GM23338 (cell line): ENCODE data around the gene PRSS48. TPM values are rescaled to one million over a fixed set of nuclear protein-coding genes. Genes with fewer than 3 reads are reported as not detected.

ENCODE experiments used
- ATAC-seq: fragments of 200-7000 bp; cut with Tn5 transposase; 3 replicates; pipeline ENCODE4 v1.9.1; 2020
- DNase-seq: peaks from one replicate; pipeline ENCODE4 v3.0.0-alpha.2; 2015; ENCODE audit warnings: low spot score
- H2AFZ ChIP-seq: fragments of 200-600 bp; sonication (generic); 2 replicates; pipeline ENCODE4 v1.8.0; 2016; ENCODE audit warnings: antibody characterized with exemption, mild to moderate bottlenecking, moderate library complexity
- H3F3A ChIP-seq: fragments of 200-600 bp; sonication (generic); replicated peaks from 2 replicates; pipeline ENCODE4 v1.8.0; 2017; ENCODE audit warnings: antibody characterized with exemption, mixed run types, low read depth
- H3K27ac ChIP-seq: fragments of 200-600 bp; sonication (generic); 2 replicates; pipeline ENCODE4 v1.6.1; 2016; ENCODE audit warnings: low read depth
- H3K27me3 ChIP-seq: fragments of 200-600 bp; sonication (generic); 2 replicates; pipeline ENCODE4 v1.8.0; 2016; ENCODE audit warnings: mild to moderate bottlenecking, mixed run types, moderate library complexity; ENCODE audit not compliant: insufficient read depth
- H3K36me3 ChIP-seq: fragments of 200-600 bp; sonication (generic); 2 replicates; pipeline ENCODE4 v1.8.0; 2016; ENCODE audit warnings: mild to moderate bottlenecking; ENCODE audit not compliant: insufficient read depth
- H3K4me1 ChIP-seq: fragments of 200-600 bp; sonication (generic); 2 replicates; pipeline ENCODE4 v1.8.0; 2016; ENCODE audit warnings: mild to moderate bottlenecking, moderate library complexity; ENCODE audit not compliant: insufficient read depth
- H3K4me2 ChIP-seq: fragments of 200-600 bp; sonication (generic); 2 replicates; pipeline ENCODE4 v1.7.1; 2017; ENCODE audit warnings: mixed run types
- H3K4me3 ChIP-seq: fragments of 200-600 bp; sonication (generic); 2 replicates; pipeline ENCODE4 v1.6.1; 2016; ENCODE audit warnings: mixed run types
- H3K79me2 ChIP-seq: fragments of 200-600 bp; sonication (generic); replicated peaks from 2 replicates; pipeline ENCODE4 v1.8.0; 2017; ENCODE audit warnings: mild to moderate bottlenecking; ENCODE audit not compliant: insufficient read depth
- H3K9me2 ChIP-seq: fragments of 200-600 bp; sonication (generic); 2 replicates; pipeline ENCODE4 v1.8.0; 2017; ENCODE audit not compliant: insufficient read depth
- H4K20me1 ChIP-seq: fragments of 200-600 bp; sonication (generic); replicated peaks from 2 replicates; pipeline ENCODE4 v1.8.0; 2017; ENCODE audit warnings: mild to moderate bottlenecking; ENCODE audit not compliant: insufficient read depth
- H3K27ac Mint-ChIP-seq: 2 replicates; pipeline ENCODE4 v1.8.0; 2020; ENCODE audit warnings: inconsistent platforms, mild to moderate bottlenecking, moderate library complexity, mixed read lengths
- H3K27me3 Mint-ChIP-seq: 3 replicates; pipeline ENCODE4 v1.8.0; 2022; ENCODE audit warnings: low read depth, mild to moderate bottlenecking, moderate library complexity, mixed read lengths, inconsistent platforms; ENCODE audit not compliant: insufficient read depth, poor library complexity
- H3K36me3 Mint-ChIP-seq: 3 replicates; pipeline ENCODE4 v1.8.0; 2021; ENCODE audit warnings: low read depth, mild to moderate bottlenecking, inconsistent platforms, moderate library complexity, mixed read lengths
- H3K4me1 Mint-ChIP-seq: 3 replicates; pipeline ENCODE4 v1.8.0; 2020; ENCODE audit warnings: mild to moderate bottlenecking, inconsistent platforms, mixed read lengths
- H3K4me3 Mint-ChIP-seq: 3 replicates; pipeline ENCODE4 v1.8.0; 2021; ENCODE audit warnings: moderate library complexity, mild to moderate bottlenecking, inconsistent platforms, mixed read lengths
- H3K9me3 Mint-ChIP-seq: 3 replicates; pipeline ENCODE4 v1.8.0; 2020; ENCODE audit warnings: moderate library complexity, mild to moderate bottlenecking, inconsistent platforms, mixed read lengths
- CREB1 ChIP-seq: fragments of 250-450 bp; sonication (Bioruptor Pico); IDR thresholded peaks from 2 replicates; pipeline ENCODE4 v1.5.0; 2020; ENCODE audit warnings: low read depth, mild to moderate bottlenecking, moderate library complexity
- CTCF ChIP-seq, 2 experiments: fragments of 200-600 bp in 1 of 2; sonication (generic) in 1 of 2; conservative IDR thresholded peaks; 2 replicates each; pipeline versions ENCODE4 v1.5.1 to v1.6.1; 2016 to 2017; ENCODE audit warnings: antibody characterized with exemption in 2 of 2, low read depth in 2 of 2, mild to moderate bottlenecking in 2 of 2, moderate library complexity in 1 of 2
- ETS1 ChIP-seq: IDR thresholded peaks from 2 replicates; pipeline ENCODE4 v1.6.1; 2016; ENCODE audit warnings: antibody characterized with exemption
- EZH2 ChIP-seq: fragments of 200-600 bp; sonication (generic); IDR thresholded peaks from one replicate; pipeline ENCODE4 v1.8.0; 2017; ENCODE audit warnings: antibody characterized with exemption, mild to moderate bottlenecking, low read depth; ENCODE audit not compliant: unreplicated experiment
- EZH2phosphoT487 ChIP-seq: fragments of 200-600 bp; sonication (generic); IDR thresholded peaks from one replicate; pipeline ENCODE4 v1.8.1; 2018; ENCODE audit warnings: antibody characterized with exemption; ENCODE audit not compliant: unreplicated experiment
- JUNB ChIP-seq: IDR thresholded peaks from one replicate; pipeline ENCODE4 v1.6.1; 2016; ENCODE audit warnings: antibody characterized with exemption; ENCODE audit not compliant: unreplicated experiment
- POLR2AphosphoS5 ChIP-seq: IDR thresholded peaks from 2 replicates; pipeline ENCODE4 v1.6.1; 2016; ENCODE audit warnings: antibody characterized with exemption, low read depth
- REST ChIP-seq: IDR thresholded peaks from one replicate; pipeline ENCODE4 v1.6.1; 2018; ENCODE audit warnings: antibody characterized with exemption; ENCODE audit not compliant: unreplicated experiment
- STAT1 ChIP-seq: IDR thresholded peaks from one replicate; pipeline ENCODE4 v1.6.1; 2016; ENCODE audit warnings: antibody characterized with exemption; ENCODE audit not compliant: unreplicated experiment
- ZNF114 ChIP-seq: fragments of 250-450 bp; sonication (Bioruptor Pico); IDR thresholded peaks from 2 replicates; pipeline ENCODE4 v1.5.0; 2020; ENCODE audit warnings: mild to moderate bottlenecking, moderate library complexity
- ZNF331 ChIP-seq: fragments of 250-450 bp; sonication (Bioruptor Pico); IDR thresholded peaks from 2 replicates; pipeline ENCODE4 v1.5.0; 2020; ENCODE audit warnings: low read depth, mild to moderate bottlenecking, moderate library complexity
- polyA plus RNA-seq: library from polyadenylated mRNA; unstranded; fragments of >200 nt; fragmentation: Nextera tagmentation; extraction: Ambion mirVana; gene quantifications from 2 replicates; pipeline ENCODE4 v1.2.1, GENCODE V29; 2016
- total RNA-seq: library from RNA; depleted of rRNA; stranded (reverse); fragments of >200 nt; shearing (Covaris generic); gene quantifications from 2 replicates; pipeline ENCODE4 v1.2.3, GENCODE V29; 2014
- TF ChIP-seq, protein P1 (sequence below): fragments of 250-450 bp; sonication (Bioruptor Pico); IDR thresholded peaks from 2 replicates; pipeline ENCODE4 v1.5.0; 2020; ENCODE audit warnings: mild to moderate bottlenecking, moderate library complexity

PRSS48 gene
- total and polyA plus RNA-seq, 2 experiments from 2014 or later: 0.36 TPM; not detected in 1

DNA sequence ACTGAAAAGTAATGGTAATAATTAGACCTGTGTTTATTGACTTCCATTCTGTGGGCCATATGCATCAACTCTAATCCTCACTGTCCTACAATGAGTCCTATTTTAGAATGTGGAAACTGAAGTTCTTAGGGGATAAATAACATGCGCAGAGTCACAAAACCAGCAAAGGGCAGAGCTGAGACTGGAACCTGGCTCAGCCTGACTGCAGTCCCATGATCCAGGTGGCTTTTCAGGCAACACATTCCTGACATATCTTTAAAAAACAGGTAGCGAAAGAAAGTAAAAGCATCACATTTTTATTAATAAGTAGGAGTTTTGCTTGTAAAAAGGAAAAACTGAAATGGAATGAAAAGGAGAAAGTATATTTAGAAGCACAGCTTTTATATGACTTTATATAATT, 34.7 kb upstream of the PRSS48 start (continued):
- TF ChIP-seq, protein P1, sequence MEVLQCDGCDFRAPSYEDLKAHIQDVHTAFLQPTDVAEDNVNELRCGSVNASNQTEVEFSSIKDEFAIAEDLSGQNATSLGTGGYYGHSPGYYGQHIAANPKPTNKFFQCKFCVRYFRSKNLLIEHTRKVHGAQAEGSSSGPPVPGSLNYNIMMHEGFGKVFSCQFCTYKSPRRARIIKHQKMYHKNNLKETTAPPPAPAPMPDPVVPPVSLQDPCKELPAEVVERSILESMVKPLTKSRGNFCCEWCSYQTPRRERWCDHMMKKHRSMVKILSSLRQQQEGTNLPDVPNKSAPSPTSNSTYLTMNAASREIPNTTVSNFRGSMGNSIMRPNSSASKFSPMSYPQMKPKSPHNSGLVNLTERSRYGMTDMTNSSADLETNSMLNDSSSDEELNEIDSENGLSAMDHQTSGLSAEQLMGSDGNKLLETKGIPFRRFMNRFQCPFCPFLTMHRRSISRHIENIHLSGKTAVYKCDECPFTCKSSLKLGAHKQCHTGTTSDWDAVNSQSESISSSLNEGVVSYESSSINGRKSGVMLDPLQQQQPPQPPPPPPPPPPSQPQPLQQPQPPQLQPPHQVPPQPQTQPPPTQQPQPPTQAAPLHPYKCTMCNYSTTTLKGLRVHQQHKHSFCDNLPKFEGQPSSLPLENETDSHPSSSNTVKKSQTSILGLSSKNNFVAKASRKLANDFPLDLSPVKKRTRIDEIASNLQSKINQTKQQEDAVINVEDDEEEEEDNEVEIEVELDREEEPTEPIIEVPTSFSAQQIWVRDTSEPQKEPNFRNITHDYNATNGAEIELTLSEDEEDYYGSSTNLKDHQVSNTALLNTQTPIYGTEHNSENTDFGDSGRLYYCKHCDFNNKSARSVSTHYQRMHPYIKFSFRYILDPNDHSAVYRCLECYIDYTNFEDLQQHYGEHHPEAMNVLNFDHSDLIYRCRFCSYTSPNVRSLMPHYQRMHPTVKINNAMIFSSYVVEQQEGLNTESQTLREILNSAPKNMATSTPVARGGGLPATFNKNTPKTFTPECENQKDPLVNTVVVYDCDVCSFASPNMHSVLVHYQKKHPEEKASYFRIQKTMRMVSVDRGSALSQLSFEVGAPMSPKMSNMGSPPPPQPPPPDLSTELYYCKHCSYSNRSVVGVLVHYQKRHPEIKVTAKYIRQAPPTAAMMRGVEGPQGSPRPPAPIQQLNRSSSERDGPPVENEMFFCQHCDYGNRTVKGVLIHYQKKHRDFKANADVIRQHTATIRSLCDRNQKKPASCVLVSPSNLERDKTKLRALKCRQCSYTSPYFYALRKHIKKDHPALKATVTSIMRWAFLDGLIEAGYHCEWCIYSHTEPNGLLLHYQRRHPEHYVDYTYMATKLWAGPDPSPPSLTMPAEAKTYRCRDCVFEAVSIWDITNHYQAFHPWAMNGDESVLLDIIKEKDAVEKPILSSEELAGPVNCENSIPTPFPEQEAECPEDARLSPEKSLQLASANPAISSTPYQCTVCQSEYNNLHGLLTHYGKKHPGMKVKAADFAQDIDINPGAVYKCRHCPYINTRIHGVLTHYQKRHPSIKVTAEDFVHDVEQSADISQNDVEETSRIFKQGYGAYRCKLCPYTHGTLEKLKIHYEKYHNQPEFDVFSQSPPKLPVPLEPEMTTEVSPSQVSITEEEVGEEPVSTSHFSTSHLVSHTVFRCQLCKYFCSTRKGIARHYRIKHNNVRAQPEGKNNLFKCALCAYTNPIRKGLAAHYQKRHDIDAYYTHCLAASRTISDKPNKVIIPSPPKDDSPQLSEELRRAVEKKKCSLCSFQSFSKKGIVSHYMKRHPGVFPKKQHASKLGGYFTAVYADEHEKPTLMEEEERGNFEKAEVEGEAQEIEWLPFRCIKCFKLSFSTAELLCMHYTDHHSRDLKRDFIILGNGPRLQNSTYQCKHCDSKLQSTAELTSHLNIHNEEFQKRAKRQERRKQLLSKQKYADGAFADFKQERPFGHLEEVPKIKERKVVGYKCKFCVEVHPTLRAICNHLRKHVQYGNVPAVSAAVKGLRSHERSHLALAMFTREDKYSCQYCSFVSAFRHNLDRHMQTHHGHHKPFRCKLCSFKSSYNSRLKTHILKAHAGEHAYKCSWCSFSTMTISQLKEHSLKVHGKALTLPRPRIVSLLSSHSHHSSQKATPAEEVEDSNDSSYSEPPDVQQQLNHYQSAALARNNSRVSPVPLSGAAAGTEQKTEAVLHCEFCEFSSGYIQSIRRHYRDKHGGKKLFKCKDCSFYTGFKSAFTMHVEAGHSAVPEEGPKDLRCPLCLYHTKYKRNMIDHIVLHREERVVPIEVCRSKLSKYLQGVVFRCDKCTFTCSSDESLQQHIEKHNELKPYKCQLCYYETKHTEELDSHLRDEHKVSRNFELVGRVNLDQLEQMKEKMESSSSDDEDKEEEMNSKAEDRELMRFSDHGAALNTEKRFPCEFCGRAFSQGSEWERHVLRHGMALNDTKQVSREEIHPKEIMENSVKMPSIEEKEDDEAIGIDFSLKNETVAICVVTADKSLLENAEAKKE (CRISPR knock-in tag): no peak
- TF ChIP-seq EZH2phosphoT487 (no peak), ZNF331 (no peak)

DNA sequence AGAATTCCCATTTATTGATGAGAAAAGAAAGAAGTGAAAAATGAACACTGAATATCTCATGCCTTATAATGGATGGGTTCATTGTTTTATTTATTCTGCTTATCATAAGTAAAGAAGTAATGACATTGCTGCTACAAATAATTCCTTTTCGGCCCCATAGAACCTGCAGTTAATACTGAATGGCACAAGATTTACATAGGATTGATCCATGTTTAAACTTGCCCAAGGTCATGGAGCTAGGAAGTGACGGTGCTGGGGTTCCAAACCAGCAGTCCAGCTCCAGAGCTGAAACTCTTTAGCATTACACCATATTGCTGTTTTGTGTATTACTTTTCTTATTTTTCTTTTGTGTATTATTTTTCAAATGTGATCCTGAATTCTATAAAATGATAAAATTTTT, 30.2 kb upstream of the PRSS48 start:
- Histone ChIP-seq H3K9me2 (no peaks in the 10 kb centered on the region), H3F3A (peaks cover 4% of the 10 kb centered on the region; the same call in 1 of the 2 replicates), H3K4me1 (peaks cover 52% of the 10 kb centered on the region), H2AFZ (no peak overlapping the region), H3K27me3 (no peaks in the 10 kb centered on the region), H3K27ac (no peak overlapping the region), H3K36me3 (no peaks in the 10 kb centered on the region), H3K79me2 (peaks cover 63% of the 10 kb centered on the region), H4K20me1 (0 out of 2 replicates have a peak, but pooled peaks cover 7% of the 10 kb centered on the region), H3K4me2 (no peak overlapping the region), H3K4me3 (no peak overlapping the region)
- H3K4me3 Mint-ChIP-seq: no peak overlapping the region
- DNase-seq: no peak
- no peaks in the 10 kb centered on the region for H3K9me3 Mint-ChIP-seq
- H3K36me3 Mint-ChIP-seq: no peaks in the 10 kb centered on the region
- ATAC-seq: no peak
- H3K27me3 Mint-ChIP-seq: no peaks in the 10 kb centered on the region
- H3K27ac Mint-ChIP-seq: no peak overlapping the region
- peaks cover 48% of the 10 kb centered on the region for H3K4me1 Mint-ChIP-seq
- TF ChIP-seq REST (no peak), JUNB (no peak), ETS1 (no peak), ZNF331 (no peak), CTCF (conservative IDR thresholded peaks at IDR 0.05; ENCODE audit: low read depth in 2 of 2) (no peak), STAT1 (no peak), EZH2phosphoT487 (no peak), ZNF114 (CRISPR knock-in tag) (no peak), POLR2AphosphoS5 (no peak), EZH2 (no peak), CREB1 (CRISPR knock-in tag) (no peak)
